Natural killer cell treated with Interleukin-12 subunit alpha and Interleukin-12 subunit beta and Interleukin-15 and Interleukin-18, amount 100 ng/mL, for 72 hours (primary cell): Measurements from ENCODE around the gene ZBTB33. TPM values are rescaled to one million over a fixed set of nuclear protein-coding genes. Genes with fewer than 3 reads are reported as not detected.
A peak's percentile ranks its signal among the peaks of the same experiment; 100 is the strongest.

Experiments used
- ATAC-seq, 2 donors: fragments of 150-1000 bp; cut with Tn5 transposase in 1 of 2; sonication (Bioruptor Pico), chemical (Tn5 transposase) in 1 of 2; 2 replicates each; pipeline ENCODE4 v1.10.0; 2021
- DNase-seq: peaks from one replicate; pipeline ENCODE4 v3.0.0; 2022; ENCODE audit warnings: low spot score
- H3K27ac Mint-ChIP-seq, 2 donors: 1 replicate in 1 of 2; 2 replicates in 1 of 2; pipeline ENCODE4 v1.8.0; 2022; ENCODE audit warnings: mixed read lengths in 2 of 2, mild to moderate bottlenecking in 1 of 2, moderate library complexity in 1 of 2
- H3K27me3 Mint-ChIP-seq, 2 donors: 1 replicate in 1 of 2; 2 replicates in 1 of 2; pipeline ENCODE4 v1.8.0; 2022; ENCODE audit warnings: mixed read lengths in 2 of 2
- H3K36me3 Mint-ChIP-seq: one replicate; pipeline ENCODE4 v1.8.0; 2022; ENCODE audit warnings: mixed read lengths
- H3K4me1 Mint-ChIP-seq, 2 donors: 1 replicate in 1 of 2; 2 replicates in 1 of 2; pipeline ENCODE4 v1.8.0; 2022; ENCODE audit warnings: low read depth in 2 of 2, mixed read lengths in 2 of 2, mild to moderate bottlenecking in 1 of 2
- H3K4me3 Mint-ChIP-seq: one replicate; pipeline ENCODE4 v1.8.0; 2022; ENCODE audit warnings: mixed read lengths
- H3K9me3 Mint-ChIP-seq: 2 replicates; pipeline ENCODE4 v1.8.0; 2022; ENCODE audit warnings: mixed read lengths
- total RNA-seq, 2 donors: library from RNA; stranded (reverse); gene quantifications; one replicate each; pipeline ENCODE4 v1.2.3, GENCODE V29; 2022

Gene ZBTB33
- total RNA-seq, 2 donors from 2014 or later = 11.2 to 18.1 TPM

- Mint-ChIP-seq H3K4me3 (no peak overlapping the region), H3K27ac (no peak overlapping the region), H3K27me3 (peaks cover 1 to 9% of the 10 kb centered on the region in 2 donors), H3K36me3 (no peaks in the 10 kb centered on the region), H3K9me3 (no peaks in the 10 kb centered on the region), H3K4me1 (peaks cover 41 to 43% of the 10 kb centered on the region in 2 donors)
- ATAC-seq (no peak), DNase-seq (no peak)
Observed at GRCh38 chrX:120304256-120304655, 53.6 kb downstream of the ZBTB33 start.

GRCh38 chrX:120305531-120306141 lies 55.0 kb downstream of the ZBTB33 start:
- no peak for ATAC-seq
- Mint-ChIP-seq H3K36me3 (no peaks in the 10 kb centered on the region), H3K27ac (no peak overlapping the region), H3K9me3 (no peaks in the 10 kb centered on the region), H3K4me3 (peak overlapping the region; percentile 67), H3K27me3 (peaks cover 8 to 15% of the 10 kb centered on the region in 2 donors), H3K4me1 (peaks cover 45 to 53% of the 10 kb centered on the region in 2 donors)
- DNase-seq = no peak

GRCh38 chrX:120306630-120307029 lies 56.0 kb downstream of the ZBTB33 start:
- peak overlapping the region in 1 of 2 donors; percentile 29 for H3K27ac Mint-ChIP-seq
- no peaks in the 10 kb centered on the region for H3K9me3 Mint-ChIP-seq
- ATAC-seq (no peak), DNase-seq (no peak)
- peaks cover 45 to 51% of the 10 kb centered on the region in 2 donors for H3K4me1 Mint-ChIP-seq
- peak overlapping the region; percentile 67 for H3K4me3 Mint-ChIP-seq
- H3K36me3 Mint-ChIP-seq = no peaks in the 10 kb centered on the region
- peaks cover 8 to 15% of the 10 kb centered on the region in 2 donors for H3K27me3 Mint-ChIP-seq

Other genes starting within 250 kb of the ZBTB33 start
- gene RHOXF2B, start 173.1 kb upstream of the ZBTB33 start, total RNA-seq = not detected
- not detected for gene RHOXF1, start 134.9 kb upstream of the ZBTB33 start, total RNA-seq
- not detected for gene RHOXF2, start 92.2 kb upstream of the ZBTB33 start, total RNA-seq
- gene TMEM255A, start 60.6 kb downstream of the ZBTB33 start, total RNA-seq = not detected
- gene ATP1B4, start 111.3 kb downstream of the ZBTB33 start, total RNA-seq = not detected
- 10 to 100 TPM; 25.6 to 58.6 TPM for gene LAMP2, start 218.5 kb downstream of the ZBTB33 start, total RNA-seq